Heart right ventricle (tissue), 16 donors: ENCODE results near the gene TLL2. TPM values are rescaled to one million over a fixed set of nuclear protein-coding genes. Genes with fewer than 3 reads are reported as not detected.
A peak's percentile ranks its signal among the peaks of the same experiment; 100 is the strongest.

Source experiments
- ATAC-seq, 8 donors: fragments of 200-7000 bp; cut with Tn5 transposase; one replicate each; pipeline ENCODE4 v1.9.1; 2020; ENCODE audit warnings: mild to moderate bottlenecking in 8 of 8, moderate library complexity in 8 of 8, moderate number of reproducible peaks in 1 of 8
- DNase-seq, 2 donors: peaks; one replicate each; pipeline ENCODE4 v3.0.0-alpha.2; 2020
- H3K27ac ChIP-seq, 10 donors: fragments of 200-600 bp; sonication (generic) in 2 of 10; one replicate each; pipeline versions ENCODE4 v1.5.0 to v1.8.0; 2020 to 2022; ENCODE audit warnings: mild to moderate bottlenecking in 3 of 10
- H3K27me3 ChIP-seq, 7 donors: fragments of 200-600 bp; one replicate each; pipeline ENCODE4 v1.8.0; 2021 to 2022; ENCODE audit warnings: mild to moderate bottlenecking in 2 of 7
- H3K36me3 ChIP-seq, 9 donors: fragments of 200-600 bp; sonication (generic) in 1 of 9; one replicate each; pipeline versions ENCODE4 v1.5.0 to v1.8.0; 2020 to 2022; ENCODE audit warnings: mild to moderate bottlenecking in 2 of 9
- H3K4me1 ChIP-seq, 9 donors: fragments of 200-600 bp; sonication (generic) in 1 of 9; one replicate each; pipeline versions ENCODE4 v1.5.0 to v1.8.0; 2020 to 2022; ENCODE audit warnings: mild to moderate bottlenecking in 4 of 9
- H3K4me3 ChIP-seq, 10 donors: fragments of 200-600 bp; sonication (generic) in 2 of 10; one replicate each; pipeline versions ENCODE4 v1.5.0 to v1.8.0; 2020 to 2022; ENCODE audit warnings: mild to moderate bottlenecking in 7 of 10, moderate library complexity in 2 of 10
- H3K9me3 ChIP-seq, 11 donors: fragments of 200-600 bp in 10 of 11; sonication (generic) in 2 of 11; one replicate each; pipeline versions ENCODE4 v1.5.0 to v1.8.0; 2013 to 2022; ENCODE audit warnings: mild to moderate bottlenecking in 2 of 11, control low read depth in 1 of 11, moderate library complexity in 1 of 11
- WGBS, 2 donors: extraction: QIAGEN DNeasy Blood & Tissue Kit; methylation state at CpG; one replicate each; pipeline ENCODE4 v1.1.7; 2013; ENCODE audit warnings: inconsistent platforms in 1 of 2; 5-methylcytosine and 5-hydroxymethylcytosine counted together
- intact Hi-C, 10 donors: fragments of 100-400 bp; cut with DNase I; formaldehyde crosslinking; loops; one replicate each; pipeline versions ENCODE4 v1.11.1 to v1.14.2; 2022
- polyA plus RNA-seq, 2 donors: library from polyadenylated mRNA; stranded (reverse); fragments of 200-250 nt; gene quantifications; one replicate each; pipeline ENCODE4 v1.2.3, GENCODE V29; 2013
- total RNA-seq, 10 donors: library from RNA; stranded (reverse); fragmentation: NEBNext Ultra II Directional in 3 of 10; extraction: Animal tissue kit (Norgen Biotek cat#: 25700) in 3 of 10; gene quantifications; one replicate each; pipeline versions ENCODE4 v1.2.1 to v1.2.4, GENCODE V29; 2021 to 2023
- TF ChIP-seq, protein P1 (sequence below), 9 donors: fragments of 200-600 bp; sonication (generic) in 2 of 9; IDR thresholded peaks; one replicate each; pipeline versions ENCODE4 v1.5.0 to v1.8.0; 2021 to 2022; ENCODE audit warnings: antibody characterized with exemption in 9 of 9, mild to moderate bottlenecking in 5 of 9, moderate library complexity in 1 of 9
- donor health status: Arrhythmogenic right ventricular cardiomyopathy.
- donor health status: ischemic (EF 13 %, LVEDD 7.1; RV severe dilation, severe dysfunction).
- donor health status: healthy with polysubstance abuse.
- donor health status: DM: no; HTN: yes; CAD: no.
- donor health status: DM: no; HTN: no; CAD: no.
- donor health status: ischemic (EF 25% LVEDD 6.9; RV normal size, moderate dysfunction).
- donor health status: ischemic (EF 25% LVEDD 5.7; RV mildly dilated, moderate dysfunction).
- donor health status: healthy.
- donor health status: DM: yes; HTN: yes; CAD: no.
- donor health status: Ischemic cardiomyopathy.
- donor health status: ischemic (EF 35%, LVEDD 5.7; RV mildly dilated, moderate dysfunction).
- donor health status: nonischemic (EF 11% LVEDD 7.7; RV severe dilation, severe dysfunction).
- donor health status: DM: yes; HTN: yes; CAD: no.
- donor health status: PGD.
- donor health status: ischemic (EF 29% LVEDD 5.4; RV normal size, mild dysfunction).
- donor health status: nonischemic (EF 23%, LVEDD 6.1; RV moderate dilation, normal function).

Gene TLL2
- total and polyA plus RNA-seq, 12 donors = 2.3 to 9.2 (median 6.9) TPM

DNA sequence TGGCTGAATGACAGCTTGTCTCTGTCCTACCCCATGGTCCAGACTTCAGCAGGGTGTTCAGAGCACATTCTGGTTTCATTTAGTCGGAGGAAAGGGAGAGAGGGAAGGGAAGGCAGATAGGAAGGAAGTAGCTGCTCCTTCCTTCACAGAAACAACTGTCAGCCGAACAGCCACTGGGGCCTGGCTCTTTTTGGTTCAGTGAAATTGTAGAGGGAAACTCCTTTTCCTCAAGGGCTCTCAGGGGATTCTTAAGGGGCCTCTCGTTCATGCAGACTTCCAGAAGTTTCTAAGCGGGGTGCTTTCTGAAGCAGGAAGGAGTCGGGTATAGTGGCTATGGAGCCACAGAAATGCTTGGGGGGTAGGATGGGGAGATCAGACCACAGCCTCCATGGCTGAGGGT lies 56.4 kb downstream of the TLL2 start:
- Histone ChIP-seq H3K9me3 (peaks cover 0 to 11% (median 0%) of the 10 kb centered on the region in 11 donors), H3K27ac (no peak overlapping the region), H3K4me3 (no peak overlapping the region), H3K4me1 (no peaks in the 10 kb centered on the region), H3K27me3 (no peaks in the 10 kb centered on the region), H3K36me3 (no peaks in the 10 kb centered on the region)
- intact Hi-C loops = no loop called here
- TF ChIP-seq, protein P1, sequence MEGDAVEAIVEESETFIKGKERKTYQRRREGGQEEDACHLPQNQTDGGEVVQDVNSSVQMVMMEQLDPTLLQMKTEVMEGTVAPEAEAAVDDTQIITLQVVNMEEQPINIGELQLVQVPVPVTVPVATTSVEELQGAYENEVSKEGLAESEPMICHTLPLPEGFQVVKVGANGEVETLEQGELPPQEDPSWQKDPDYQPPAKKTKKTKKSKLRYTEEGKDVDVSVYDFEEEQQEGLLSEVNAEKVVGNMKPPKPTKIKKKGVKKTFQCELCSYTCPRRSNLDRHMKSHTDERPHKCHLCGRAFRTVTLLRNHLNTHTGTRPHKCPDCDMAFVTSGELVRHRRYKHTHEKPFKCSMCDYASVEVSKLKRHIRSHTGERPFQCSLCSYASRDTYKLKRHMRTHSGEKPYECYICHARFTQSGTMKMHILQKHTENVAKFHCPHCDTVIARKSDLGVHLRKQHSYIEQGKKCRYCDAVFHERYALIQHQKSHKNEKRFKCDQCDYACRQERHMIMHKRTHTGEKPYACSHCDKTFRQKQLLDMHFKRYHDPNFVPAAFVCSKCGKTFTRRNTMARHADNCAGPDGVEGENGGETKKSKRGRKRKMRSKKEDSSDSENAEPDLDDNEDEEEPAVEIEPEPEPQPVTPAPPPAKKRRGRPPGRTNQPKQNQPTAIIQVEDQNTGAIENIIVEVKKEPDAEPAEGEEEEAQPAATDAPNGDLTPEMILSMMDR (IDR thresholded peaks at IDR 0.05) = no peak
- WGBS, 2 donors = 61 to 63% methylated on average over 5 of the region's 5 CpGs
- DNase-seq (no peak), ATAC-seq (no peak)

DNA sequence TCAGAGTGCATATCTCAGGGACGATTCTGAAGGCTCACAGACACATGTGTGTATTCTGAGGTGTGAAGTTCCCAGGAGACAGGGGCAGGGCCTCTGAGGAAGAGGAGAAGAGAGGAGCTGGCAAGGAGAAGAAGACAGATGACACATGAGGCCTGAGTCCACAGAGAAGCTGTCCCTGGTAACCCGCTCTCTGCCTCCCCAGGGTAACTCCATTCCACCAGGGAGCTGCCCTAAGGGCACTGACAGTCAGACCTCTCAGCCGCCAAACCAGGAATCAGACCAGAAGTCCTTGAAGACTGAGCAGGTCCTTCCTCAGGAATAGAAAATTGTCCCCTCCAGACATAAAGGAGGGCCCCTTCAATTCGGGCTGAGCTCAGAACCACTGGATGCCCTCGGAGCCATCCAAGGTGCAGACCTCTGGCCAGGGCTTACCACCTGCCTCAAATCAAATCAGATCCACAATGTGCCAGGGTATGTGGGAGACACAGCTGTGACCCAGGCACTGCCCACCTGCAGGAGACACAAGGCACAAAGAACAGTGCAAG lies 57.4 kb downstream of the TLL2 start:
- Histone ChIP-seq H3K4me1 (no peaks in the 10 kb centered on the region), H3K36me3 (no peaks in the 10 kb centered on the region), H3K27ac (no peak overlapping the region), H3K4me3 (no peak overlapping the region), H3K9me3 (peaks cover 0 to 11% (median 0%) of the 10 kb centered on the region in 11 donors), H3K27me3 (no peaks in the 10 kb centered on the region)
- intact Hi-C loops = no loop called here
- DNase-seq (no peak), ATAC-seq (peak in 1 of 8 donors; percentile 15)
- 74 to 80% methylated on average over 5 of the region's 5 CpGs for WGBS, 2 donors
- TF ChIP-seq, protein P1 (IDR thresholded peaks at IDR 0.05) = no peak

DNA sequence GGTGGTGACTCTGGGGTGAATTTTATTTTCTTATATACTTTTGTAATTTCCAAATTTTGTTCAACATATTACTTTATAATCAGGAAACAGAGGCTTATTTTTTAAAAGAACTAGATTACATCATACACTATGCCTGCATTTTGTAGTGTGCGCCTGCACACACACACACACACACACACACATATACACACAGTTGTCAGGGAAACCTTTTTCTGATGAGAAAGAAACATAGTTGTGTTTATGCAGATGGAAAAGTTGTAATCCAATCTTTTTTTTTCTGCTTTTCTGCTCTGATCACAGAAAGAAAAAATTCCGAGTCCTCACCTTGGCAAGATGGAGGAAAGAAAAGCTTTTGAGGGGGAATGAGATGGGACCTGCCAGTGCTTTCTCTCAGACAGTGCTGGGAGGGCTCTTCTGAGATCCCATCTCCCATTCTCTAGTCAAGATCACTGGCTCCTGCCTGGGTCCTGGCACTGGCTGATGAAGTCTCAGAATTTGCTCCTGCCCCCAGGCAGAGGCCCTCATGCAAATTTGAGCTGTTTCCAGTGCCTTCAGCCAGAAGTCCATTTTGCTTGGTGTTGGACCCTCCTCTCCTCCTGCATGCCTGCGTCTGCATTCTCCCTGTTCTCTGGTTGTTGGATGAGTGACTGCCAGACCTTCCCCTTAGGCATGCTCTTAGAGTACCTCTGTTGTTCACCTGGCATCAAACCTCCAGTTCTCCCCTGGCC lies 59.7 kb downstream of the TLL2 start:
- Histone ChIP-seq H3K4me1 (peaks cover 0 to 3% (median 0%) of the 10 kb centered on the region in 9 donors), H3K27ac (no peak overlapping the region), H3K36me3 (no peaks in the 10 kb centered on the region), H3K27me3 (no peaks in the 10 kb centered on the region), H3K9me3 (no peaks in the 10 kb centered on the region), H3K4me3 (no peak overlapping the region)
- TF ChIP-seq, protein P1 (IDR thresholded peaks at IDR 0.05) = no peak
- WGBS, 2 donors = 78 to 83% methylated on average over 3 of the region's 3 CpGs
- intact Hi-C loops = no loop called here
- DNase-seq (no peak), ATAC-seq (no peak)

DNA sequence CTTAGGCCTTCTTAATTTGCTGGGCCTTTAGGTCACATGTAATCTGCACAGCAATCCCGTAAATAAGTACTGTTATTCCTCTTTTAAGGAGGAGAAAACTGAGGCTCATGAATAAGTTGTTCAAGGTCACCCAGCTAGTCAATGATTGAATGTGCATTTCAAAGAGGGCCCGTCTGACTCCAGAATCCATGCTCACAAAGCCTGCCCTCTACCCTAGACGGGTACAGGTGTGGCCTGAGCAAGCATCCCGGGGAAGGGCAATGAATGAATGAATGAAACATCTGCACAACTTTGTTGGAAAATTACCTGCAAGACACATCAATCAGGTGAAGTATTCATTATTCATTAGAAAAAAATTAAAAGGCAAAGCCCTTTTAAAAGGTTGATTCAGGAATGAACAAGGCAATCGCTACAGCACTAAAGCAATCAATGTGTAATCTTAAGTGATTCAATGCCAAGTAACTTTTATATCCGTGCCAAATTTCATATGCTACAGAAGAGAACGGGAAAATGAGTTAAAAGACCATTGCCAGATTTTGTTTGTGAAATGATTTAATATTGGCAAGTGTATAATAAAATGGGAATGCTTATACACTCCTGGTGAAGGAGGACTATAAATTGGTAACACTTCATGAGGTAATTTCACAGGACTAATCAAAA lies 61.1 kb downstream of the TLL2 start:
- H3K4me3 ChIP-seq = no peak overlapping the region
- TF ChIP-seq, protein P1 (IDR thresholded peaks at IDR 0.05) = no peak
- DNase-seq = no peak
- WGBS, 2 donors = 64 to 77% methylated on average over 7 of the region's 7 CpGs
- no peaks in the 10 kb centered on the region for H3K36me3 ChIP-seq
- H3K27ac ChIP-seq = no peak overlapping the region
- no peak for ATAC-seq
- peaks cover 0 to 8% (median 3%) of the 10 kb centered on the region in 9 donors for H3K4me1 ChIP-seq
- no peaks in the 10 kb centered on the region for H3K9me3 ChIP-seq
- intact Hi-C loops = no loop called here
- no peaks in the 10 kb centered on the region for H3K27me3 ChIP-seq
